GM21576 (cell line): Measurements from ENCODE around the gene TRIM31.

ENCODE experiments used
- ATAC-seq: cut with Tn5 transposase; IDR thresholded peaks from one replicate; pipeline ENCODE4 v1.9.1; 2021; ENCODE audit warnings: mild to moderate bottlenecking, moderate library complexity; ENCODE audit not compliant: unreplicated experiment

Gene TRIM31, protein sequence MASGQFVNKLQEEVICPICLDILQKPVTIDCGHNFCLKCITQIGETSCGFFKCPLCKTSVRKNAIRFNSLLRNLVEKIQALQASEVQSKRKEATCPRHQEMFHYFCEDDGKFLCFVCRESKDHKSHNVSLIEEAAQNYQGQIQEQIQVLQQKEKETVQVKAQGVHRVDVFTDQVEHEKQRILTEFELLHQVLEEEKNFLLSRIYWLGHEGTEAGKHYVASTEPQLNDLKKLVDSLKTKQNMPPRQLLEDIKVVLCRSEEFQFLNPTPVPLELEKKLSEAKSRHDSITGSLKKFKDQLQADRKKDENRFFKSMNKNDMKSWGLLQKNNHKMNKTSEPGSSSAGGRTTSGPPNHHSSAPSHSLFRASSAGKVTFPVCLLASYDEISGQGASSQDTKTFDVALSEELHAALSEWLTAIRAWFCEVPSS

DNA sequence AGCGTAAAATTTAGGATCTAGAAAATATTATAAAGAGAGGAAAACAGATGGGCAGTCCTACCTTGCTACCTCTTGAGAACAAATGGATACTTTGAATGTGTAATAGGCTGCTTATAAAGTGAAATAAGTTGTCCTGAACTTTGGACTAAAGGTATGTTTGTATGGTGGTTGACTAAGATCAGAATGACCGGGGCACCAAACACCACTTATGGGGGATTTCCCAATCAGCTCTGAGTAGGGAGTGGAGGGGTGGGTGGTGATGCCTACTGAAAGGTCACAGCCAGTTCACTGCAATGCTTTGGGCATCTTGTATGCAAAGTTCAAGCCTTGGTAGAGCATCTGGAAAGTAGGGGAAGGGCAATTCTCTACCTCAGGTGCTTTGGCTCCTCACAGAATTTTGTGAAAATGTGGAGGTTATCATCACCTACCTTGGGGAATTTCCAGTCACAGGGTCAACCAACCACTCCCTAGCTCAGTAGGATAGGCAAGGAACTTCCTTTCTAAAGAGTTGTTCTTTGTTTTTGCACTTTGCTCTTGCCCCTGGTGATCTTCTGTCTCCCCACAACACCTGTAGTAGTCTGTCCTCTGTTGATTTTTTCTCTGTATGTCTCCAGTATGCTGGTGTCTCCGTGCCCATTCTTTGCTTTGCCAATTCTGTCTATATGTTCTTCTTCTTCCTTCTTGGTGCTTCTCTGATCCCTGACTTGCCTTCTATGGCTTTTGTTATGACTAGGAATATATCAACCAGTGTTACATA, at the start of gene TRIM31:
Gene TRIM31 (minus strand): TSS at position 88 of the 757 bp plus-strand sequence. CDS start 285 bp downstream, outside the sequence.
- no peak for ATAC-seq

DNA sequence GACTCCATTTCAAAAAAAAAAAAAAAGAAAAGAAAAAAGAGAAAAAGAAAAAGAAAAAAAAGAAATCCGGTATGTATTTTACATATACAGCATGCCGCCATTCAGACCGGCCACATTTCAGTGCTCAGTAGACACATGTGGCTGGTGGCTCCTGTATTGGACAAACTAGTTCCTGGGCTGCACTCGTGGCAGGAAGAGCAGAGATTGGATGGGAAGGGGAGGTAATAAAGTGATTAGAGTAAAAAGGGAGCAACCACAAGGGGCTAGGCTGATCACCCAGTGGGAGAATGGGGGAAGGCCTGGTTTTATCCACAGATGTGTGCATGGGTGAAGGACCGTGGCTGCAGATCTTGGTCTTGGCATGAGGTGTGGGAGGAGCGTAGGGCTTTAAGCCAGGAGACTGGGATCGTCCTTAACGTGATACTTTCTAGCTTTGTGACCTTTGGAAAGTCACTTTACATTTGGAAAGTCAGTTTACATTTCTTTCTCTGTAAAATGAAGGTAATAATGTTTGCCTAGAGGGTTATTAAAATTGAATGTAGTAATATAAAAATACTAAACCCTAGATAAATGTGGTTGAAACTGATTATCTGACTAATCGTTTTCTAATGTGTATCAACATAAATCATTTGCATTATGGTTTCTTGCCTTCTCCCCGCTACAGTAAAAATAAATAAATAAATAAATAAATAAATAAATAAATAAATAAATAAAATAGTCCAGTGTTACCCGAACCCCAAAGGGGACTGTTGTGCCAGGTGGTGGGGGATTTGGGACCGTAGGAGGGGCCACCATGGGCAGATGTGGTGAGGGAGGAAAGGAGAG, 49.6 kb upstream of the TRIM31 start:
- ATAC-seq, result no peak

DNA sequence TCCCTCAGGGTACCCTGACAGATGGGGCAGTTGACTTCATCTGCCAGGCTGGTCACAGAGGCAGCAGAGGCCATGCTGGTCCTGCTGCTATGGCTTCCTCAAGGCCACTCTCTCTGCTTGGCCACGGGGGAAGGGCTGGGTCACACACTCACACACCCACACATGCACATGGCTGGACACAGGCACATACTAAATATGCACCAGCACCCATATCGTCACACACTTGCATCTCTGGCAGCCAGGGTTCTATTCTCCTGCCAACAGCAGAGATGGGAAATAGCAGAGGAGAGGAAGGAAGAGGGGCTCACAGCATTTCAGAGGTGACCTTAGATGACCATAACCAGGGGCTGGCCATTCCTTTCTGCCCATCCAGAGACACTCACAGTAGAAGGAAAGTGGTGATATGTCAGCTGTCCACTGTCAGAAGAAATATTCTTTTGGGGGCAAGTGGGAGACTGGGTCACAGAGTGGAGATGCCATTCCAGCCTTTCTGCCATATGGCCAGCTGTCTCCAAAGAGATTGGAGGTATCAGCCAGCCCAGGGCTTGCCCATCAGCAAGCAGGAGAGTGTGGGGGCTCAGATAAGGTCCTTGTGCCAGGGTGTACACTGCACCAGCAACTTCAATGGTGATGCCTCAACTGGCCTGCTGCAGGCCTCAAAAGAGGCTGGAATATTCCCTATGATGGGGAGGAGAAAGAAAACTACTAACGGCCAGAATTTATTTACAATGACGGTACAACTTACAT, 48.1 kb upstream of the TRIM31 start, which contains the start of gene TRIM10:
Gene TRIM10 (minus strand): TSS at position 427 of the 747 bp plus-strand sequence. CDS start 353 bp downstream, at position 74.
- no peak for ATAC-seq

DNA sequence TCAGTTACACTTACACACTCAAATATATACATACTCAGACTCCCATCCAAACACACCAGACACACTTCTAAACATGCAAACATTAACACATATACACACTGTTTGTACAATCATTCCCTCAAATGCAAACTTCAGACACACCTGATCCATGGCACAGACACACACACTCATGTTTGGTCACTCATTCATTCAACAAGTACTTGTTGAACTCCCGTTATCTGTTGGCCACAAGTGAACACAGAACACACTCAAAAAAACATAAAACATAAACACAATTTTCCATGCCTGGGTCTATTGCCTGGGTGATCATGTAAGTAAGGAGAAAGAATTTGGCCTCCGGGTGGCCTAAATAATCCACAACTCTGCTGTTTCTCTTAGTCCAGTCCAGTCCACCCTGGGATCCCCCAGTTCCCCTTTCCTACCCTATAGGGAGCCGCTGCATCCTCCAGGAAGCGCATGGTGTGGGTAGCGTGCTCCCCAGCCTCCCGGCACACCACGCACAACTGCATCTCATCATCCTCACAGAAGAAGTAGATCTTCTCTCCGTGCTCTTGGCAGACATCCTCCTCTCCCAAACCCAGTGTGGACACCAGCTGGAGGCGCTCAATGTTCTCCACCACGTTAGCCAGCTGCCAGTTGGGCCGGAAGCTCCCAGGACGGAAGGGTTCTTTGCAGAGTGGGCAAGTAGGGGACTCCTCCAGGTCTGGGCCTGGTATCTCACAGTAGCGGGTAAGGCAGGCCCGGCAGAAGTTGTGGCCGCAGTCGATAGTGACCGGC, 47.3 kb upstream of the TRIM31 start:
- no peak for ATAC-seq

DNA sequence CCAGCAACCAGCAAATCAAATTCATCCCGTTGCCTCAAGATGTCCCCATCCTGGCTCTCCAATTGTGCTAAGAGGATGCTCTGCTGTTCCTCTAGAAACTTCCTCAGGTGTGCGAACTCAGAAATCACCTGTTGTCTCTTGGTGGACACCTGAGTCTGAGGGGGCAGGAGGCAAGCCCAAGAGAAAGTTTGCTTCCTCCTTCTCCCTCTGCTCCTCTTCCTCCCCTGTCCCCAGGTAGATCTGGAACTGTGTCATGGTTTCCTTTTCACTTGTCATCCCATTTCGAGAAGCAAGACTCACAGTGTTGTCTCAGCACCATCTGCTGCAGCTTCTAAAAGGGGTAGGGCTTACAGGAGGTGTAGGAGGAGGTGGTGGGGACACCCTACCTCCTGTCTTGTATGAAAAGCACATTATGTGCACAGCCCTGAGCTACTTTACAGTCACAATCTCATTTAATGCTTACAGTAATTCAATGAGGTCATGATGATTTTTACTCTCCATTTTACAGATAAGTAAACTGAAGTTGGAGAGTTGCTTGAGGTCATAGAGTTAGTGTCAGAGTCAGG, 45.7 kb upstream of the TRIM31 start:
- no peak for ATAC-seq

DNA sequence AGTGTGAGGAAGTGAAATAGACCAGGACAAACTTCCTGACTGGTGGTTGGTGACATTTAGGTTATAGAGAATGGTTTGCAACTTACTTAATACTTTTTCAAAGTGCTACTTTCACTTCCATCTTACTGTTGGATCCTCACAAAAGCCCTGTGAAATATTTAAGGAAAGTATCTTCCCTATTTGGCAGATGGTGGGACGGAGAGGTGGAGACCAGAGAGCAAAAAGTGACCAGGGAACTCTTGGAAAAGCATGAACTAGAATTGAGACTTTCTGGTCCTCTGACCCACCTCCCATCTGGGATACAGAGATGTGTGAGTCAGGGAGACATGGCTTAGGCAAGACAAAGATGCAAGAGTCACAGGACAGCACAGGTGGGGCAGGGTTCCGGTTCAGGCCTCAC, 45.1 kb upstream of the TRIM31 start:
- ATAC-seq, result no peak

DNA sequence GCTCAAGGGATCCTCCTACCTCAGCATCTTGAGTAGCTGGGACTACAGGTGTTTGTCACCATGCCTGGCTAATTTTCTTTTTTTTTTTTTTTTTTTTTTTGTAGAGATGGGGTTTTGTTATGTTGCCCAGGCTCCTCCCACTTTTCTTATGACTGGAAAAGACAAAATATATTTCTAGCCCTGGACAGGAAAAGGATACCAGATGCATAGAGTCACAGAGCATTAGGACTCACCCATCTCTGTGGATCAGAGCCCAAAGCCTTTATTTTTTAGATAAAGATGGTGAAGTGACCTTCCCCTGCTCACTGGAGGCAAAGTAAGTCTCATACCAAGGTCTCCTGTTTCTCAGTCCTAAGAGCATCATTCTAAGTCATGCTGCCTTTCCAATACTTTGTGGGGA, 44.7 kb upstream of the TRIM31 start:
- no peak for ATAC-seq

DNA sequence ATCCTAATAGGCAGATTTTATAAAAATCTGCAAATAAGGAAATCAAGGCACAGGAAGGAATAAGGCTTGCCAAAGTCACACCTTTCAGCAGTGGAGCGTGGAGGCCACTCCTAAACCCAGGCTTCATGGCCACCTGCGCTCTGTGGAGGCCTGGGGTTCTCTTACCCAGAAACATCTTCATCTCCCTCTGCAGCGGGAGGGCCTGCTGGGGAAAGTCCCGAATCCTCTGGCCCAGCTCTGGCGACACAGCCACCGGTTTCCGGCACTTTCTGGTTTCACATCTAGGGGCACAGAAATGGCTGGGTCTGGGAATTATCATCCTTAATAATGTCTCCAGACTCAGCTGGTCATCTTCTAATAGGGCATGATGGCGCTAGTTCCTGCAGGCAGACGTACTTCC, 43.9 kb upstream of the TRIM31 start:
- ATAC-seq, result no peak

DNA sequence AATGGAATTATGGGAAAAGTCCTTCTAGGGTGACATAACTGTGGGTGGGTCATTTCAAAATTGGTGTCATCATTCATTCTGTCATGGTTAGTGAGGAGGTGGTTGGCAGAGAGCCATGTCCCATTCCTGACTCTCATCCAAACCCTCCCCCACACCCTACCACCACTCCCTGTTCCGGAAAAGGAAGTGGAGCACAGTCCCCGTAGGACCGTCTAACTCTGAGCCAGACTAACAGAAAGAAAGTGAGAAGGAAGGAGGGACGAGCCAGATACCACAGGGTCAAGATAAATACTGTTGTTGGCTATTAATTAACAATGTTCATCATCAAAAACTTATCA, 43.3 kb upstream of the TRIM31 start:
- ATAC-seq, result no peak

DNA sequence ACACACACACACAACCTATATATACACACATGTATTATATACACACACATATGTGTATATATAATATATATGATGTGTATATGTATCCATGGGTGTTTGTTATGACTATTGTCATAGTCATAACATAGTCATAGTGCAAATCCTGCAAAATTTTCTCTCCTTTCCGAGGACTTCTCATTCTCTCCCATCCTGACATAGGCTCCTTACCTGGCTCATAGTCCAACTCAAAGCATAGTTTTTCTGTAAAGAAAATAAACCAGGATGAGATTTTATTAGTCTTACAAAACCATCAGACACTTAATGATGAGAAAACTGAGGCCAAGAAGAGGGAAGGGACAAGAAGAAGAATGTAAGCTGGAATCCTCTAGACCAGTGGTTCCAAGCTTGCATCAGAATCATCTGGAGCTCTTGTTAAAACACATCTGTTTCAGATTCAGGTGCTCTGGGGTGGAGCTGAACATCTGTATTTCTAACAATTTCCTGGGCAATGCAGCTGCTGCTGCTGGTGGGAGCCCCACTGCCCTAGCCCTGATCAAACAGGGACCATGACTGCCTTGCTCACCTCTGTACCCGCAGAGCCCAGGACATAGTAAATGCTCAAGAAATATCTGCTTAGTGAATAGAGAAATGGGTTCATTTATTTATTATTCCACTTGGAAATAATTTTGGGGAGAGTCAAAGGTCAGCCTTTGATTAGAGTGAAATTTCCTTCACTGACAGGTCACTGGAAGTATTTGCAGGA, 42.8 kb upstream of the TRIM31 start:
- no peak for ATAC-seq

DNA sequence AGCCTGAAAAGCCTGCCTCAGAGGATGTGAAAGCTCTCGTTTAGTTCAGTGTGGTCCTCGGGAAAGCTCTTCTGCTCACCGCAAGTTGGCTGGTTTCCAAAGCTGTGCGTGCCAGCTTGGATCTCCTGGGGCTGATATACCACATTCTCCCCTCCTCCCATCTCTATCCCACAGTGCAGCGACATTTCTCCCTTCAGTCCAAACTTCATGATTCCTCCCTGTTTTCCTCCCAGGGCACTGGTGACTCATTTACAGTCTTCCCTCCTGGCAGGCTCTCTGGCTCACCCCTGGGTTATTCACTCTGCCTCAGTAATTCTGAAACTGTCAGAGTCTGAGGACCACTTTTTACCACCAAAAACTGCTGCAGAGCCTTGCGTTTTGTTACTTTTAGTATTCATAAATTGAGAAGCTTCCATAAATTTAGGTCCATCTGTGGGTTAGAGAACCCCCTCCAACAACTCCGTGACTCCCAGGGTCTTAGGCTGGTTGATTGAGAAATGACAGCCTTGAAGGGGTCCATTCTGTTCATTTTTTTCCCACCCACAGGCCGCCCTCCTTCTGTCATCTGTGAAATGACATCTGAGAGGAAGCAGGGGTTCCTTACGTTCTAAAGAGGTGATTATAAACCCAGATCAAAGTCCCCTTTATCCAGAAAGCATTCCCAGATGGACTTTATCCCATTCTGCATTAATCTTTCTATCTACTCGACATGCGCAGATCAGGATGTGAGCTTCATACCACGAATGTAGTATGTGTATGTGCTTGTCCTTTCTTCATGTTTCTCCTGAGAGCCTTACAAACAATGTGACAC, 42.0 kb upstream of the TRIM31 start:
- ATAC-seq, result no peak

DNA sequence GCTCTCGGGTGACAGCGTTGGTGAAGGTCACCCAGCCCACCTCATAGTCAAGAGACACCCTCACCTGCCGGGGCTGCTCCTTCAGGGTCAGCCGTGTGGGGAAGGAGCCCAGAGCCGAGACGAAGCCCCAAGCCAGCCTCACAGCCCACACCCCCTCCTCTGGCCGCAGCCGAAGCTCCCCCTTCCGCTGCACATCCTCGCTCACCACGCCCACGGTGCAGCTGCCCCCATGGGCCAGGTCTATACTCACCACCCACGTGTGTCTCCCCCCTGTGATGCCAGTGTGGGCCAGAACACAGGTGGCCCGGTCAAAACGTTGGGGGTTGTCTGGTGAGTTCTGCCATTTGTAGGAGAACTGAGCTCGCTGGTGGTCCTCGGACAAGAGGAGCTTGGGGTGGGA, 41.2 kb upstream of the TRIM31 start:
- ATAC-seq, result no peak

DNA sequence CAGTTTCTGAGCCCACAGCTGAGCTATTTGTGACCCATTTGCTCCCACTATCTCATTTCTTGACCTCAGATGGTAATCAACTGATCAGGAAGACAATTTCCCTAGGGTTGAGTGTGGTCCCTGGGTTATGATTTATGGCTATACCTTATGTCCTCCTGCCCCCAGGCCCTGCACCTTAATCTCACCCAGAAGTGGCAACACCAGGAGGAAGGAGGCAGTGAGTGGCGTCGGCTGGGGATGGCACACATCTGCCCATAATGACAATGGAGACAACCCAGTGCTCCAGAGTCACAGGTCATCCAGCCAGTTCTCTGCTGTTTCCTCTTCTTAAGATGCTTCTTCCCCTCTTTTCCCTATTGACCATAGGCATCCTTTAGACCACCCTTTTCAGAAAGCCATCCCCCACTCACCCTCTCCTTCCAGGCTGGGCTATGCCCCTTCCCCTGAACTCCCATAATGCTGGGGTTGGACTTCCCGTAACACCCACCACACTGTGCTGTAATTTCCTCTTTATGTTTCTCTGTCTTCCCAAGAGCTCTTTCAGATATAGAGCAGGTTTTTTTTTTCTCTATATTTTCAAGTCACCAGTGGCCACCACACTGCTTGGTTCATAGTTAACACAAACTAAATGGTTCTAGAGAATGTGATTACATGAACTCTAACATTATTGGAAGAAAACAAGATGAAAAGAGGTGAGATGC, 40.2 kb upstream of the TRIM31 start:
- no peak for ATAC-seq

DNA sequence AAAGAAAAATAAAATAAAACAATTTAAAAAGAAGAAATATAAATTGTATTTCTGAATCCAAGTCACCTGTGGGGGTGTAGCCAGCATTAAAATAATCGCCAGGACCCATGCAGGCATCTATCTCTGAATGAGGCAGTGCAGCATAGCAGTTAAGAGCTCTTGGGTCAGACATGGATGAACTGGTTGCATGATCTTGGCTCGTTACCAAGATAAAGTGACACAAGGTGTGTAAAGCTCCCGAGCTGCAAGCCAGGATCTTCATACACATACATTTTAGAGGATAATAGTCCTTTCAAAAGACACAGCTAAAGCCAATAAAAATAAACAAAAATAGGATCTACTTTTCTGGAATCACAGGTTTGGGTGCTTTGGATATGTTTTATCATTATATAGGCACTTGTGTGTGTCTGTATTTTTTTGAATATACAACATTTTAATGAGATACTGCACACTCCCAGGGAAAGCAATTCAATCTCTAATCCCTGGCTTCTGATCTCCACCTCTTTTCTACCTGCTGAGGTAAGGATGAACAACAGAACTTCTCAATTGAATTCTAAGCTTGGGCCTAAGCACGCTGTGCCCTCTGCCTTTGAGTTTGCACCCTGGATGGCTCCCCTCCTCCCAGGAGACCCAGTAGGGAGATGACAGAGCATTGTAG, 39.3 kb upstream of the TRIM31 start:
- no peak for ATAC-seq

DNA sequence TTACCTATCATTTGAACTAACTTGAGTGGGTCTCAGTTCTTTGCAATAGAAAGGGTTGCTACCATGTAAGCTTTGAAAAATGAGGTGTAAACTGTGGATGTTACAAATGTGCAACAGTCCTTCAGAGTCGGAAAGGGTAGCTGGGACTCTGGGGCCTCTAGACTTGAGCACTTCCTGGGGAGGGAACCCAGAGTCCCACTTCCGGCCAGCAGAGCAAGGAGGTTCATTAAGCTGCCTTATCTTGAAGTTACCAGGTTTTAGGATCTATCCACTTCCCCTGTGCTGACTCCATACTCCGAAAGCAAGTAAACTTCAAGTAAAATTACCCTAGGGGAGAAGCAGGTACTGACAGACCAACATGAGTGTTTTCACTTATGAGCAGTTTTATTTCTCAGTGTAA, 38.7 kb upstream of the TRIM31 start:
- no peak for ATAC-seq

DNA sequence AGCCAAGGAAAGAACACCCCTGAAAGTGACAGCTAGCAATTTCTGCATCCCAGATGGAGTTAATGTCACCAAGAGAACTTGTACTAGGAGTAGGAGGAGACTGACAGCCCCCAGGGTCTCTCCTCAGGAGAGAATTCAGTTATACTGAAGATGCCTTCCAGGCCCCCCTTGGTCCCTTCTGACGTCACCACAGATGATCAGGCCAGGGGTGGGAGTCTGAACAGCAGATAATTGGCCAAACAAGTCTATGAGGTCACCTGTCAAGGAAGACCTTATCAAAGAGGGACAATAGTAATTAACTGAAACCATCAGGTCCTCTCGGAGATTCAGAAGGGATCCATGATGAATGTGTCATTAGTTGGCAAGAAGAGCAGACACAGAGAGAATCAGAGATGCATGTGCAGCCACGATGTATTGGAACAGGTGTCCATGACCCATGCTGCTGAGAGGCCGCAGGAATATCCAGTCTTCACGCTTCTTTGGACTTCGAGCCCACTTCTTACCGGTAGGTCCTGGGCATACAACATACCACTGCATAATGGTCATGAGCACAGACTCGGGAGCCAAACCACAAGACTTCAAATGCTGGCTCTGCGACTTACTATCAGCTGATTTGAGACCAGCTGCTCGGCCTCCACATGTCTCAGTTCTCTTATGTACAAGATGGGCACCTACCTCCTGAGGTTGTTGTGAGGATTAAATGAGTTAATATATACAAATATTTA, 37.9 kb upstream of the TRIM31 start:
- no peak for ATAC-seq
